Measurements from ENCODE around the gene MRC2. TPM values are rescaled to one million over a fixed set of nuclear protein-coding genes. Genes with fewer than 3 reads are reported as not detected.

MRC2 gene
- total RNA-seq, 2 experiments from 2014 or later: 6.2 to 8.9 TPM

DNA sequence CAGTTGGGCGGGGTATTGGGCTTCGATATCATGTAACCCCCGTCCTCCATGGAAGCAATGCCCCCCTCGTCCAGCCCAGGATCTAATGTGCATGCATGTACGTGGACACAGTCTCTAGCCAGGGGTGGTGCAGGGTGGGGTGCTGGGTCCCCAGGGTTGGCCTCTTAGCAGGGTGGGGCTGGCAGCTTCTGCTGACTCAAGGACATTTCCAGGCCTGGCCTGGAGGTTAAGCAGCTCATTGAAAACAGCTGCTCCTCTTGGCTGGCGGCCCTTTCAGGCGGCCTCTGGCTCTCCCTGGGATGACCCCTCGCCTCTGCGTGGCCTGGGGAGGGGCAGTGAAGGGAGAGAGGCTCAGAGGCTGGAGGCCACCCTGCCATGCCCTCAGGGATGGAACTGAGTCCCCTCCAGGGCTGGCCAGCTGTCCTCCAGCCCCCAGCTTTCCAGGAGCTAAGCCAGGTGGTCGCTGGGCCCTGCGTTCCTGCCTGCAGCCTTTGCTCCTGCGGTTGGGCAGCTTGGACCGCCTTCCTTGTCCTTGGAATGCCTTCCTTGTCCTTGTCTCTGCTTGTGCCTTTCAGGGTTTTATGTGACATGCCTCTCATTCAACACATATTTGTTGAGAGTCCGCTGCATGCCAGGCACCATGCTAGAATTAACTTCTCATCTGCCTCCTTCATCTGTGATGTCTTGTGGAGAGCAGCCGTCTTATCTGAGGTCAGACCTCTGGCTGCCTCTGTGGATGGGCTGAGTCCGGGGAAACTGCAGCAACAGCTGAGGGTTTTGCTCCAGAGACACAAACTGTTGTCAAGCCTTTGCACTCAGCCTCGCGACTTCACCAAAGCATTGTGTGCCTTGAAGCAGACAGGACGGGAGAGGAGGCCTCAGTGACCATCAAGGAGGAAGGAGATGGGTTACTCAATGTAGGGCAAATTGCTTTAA, 26.6 kb downstream of the MRC2 start:
- Mint-ChIP-seq H3K27ac (no peak overlapping the region), H3K4me3 (no peak overlapping the region), H3K36me3 (ENCODE audit: low read depth) (no peaks in the 10 kb centered on the region), H3K4me1 (peaks cover 27% of the 10 kb centered on the region), H3K27me3 (peaks cover 37% of the 10 kb centered on the region), H3K9me3 (no peaks in the 10 kb centered on the region)
- ChIA-PET POLR2A (interaction anchor here (0.7 to 1.4 kb wide), 2 partner anchors 34 to 91 kb away, joined by 3 to 4 read pairs; no protein-coding TSS in a partner anchor), CTCF (interaction anchor here (1.3 kb wide), 1 partner anchor 19 kb away, joined by 3 read pairs; no protein-coding TSS in a partner anchor)
- DNase-seq: no peak

DNA sequence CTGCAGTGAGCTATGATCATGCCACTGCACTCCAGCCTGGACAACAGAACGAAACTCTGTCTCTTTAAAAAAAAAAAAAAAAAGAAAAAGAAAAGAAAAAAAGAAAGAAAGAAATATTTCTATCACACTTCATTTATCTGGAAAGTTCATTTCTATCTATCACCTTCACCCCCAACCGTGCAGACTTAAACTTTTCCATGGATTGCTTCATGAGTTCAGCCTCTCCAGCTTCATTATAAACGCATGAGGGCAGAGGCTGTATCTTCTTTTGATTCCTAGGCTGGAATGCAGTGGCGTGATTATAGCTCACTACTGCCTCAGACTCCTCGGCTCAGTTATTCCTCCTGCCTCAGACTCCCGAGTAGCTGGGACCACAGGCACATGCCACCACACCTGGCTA, 28.2 kb downstream of the MRC2 start:
- ChIA-PET CTCF (no interaction called here), POLR2A (no interaction called here)

DNA sequence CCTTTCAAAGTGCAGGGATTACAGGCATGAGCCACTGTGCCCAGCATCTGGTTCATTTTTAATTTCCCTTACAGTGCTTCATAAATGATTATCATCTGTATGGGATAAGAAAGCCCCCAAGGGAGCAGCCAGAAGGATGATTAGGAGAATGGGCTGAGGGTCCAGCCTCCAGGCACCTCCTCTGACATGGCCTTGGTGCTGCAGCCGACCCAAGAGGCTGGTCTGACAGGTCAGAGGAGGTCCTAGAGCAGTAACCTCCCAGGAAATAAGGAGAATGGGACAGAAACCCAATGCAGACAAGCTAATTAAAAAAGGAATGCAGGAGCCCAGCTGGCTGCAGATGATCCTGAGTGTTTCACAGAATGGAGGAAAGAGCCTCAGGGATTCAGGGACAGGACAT, 29.0 kb downstream of the MRC2 start:
- Mint-ChIP-seq H3K36me3 (ENCODE audit: low read depth) (peaks cover 4% of the 10 kb centered on the region), H3K27me3 (peaks cover 36% of the 10 kb centered on the region)
- CTCF ChIA-PET: no interaction called here

More for the DNA sequence above, 28.2 kb downstream of the MRC2 start:
- H3K27ac Mint-ChIP-seq: no peak overlapping the region
- no peaks in the 10 kb centered on the region for H3K36me3 Mint-ChIP-seq (ENCODE audit: low read depth)
- DNase-seq: no peak
- no peak overlapping the region for H3K4me3 Mint-ChIP-seq
- H3K4me1 Mint-ChIP-seq: peaks cover 27% of the 10 kb centered on the region
- peaks cover 2% of the 10 kb centered on the region for H3K9me3 Mint-ChIP-seq
- H3K27me3 Mint-ChIP-seq: peaks cover 35% of the 10 kb centered on the region

DNA sequence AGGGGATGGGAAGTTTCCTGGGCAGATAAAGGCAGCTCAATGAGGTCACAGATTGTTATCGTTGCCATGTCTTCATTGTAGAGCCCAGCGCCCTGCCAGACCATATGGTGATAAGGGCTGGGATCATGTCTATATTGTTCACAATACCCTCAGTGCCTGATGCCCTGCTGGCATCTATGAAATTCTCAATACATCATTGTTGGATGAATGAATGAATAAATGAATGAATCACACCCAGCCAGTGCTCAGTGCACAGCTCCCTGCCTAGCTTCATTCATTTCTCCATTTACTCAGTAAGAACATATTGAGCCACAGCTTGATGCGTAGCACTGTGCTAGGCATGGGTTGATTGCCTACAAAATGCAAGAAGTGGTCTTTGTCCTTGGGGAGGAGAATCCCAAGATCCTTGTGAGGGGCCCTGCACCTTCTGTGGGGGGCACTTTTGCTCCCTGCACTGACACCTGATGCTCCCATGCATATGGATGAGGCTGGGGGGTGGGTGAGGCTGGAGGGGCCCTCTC, 29.7 kb downstream of the MRC2 start:
- Mint-ChIP-seq H3K4me3 (no peak overlapping the region), H3K27ac (no peak overlapping the region), H3K36me3 (ENCODE audit: low read depth) (peaks cover 5% of the 10 kb centered on the region), H3K4me1 (peaks cover 21% of the 10 kb centered on the region), H3K27me3 (peaks cover 30% of the 10 kb centered on the region), H3K9me3 (peaks cover 10% of the 10 kb centered on the region)
- POLR2A ChIA-PET: no interaction called here
- no peak for DNase-seq
- CTCF ChIA-PET: no interaction called here

More for the DNA sequence above, 29.0 kb downstream of the MRC2 start:
- POLR2A ChIA-PET: no interaction called here
- H3K4me3 Mint-ChIP-seq: no peak overlapping the region
- H3K27ac Mint-ChIP-seq: no peak overlapping the region
- no peak for DNase-seq
- H3K4me1 Mint-ChIP-seq: peaks cover 27% of the 10 kb centered on the region
- peaks cover 10% of the 10 kb centered on the region for H3K9me3 Mint-ChIP-seq

DNA sequence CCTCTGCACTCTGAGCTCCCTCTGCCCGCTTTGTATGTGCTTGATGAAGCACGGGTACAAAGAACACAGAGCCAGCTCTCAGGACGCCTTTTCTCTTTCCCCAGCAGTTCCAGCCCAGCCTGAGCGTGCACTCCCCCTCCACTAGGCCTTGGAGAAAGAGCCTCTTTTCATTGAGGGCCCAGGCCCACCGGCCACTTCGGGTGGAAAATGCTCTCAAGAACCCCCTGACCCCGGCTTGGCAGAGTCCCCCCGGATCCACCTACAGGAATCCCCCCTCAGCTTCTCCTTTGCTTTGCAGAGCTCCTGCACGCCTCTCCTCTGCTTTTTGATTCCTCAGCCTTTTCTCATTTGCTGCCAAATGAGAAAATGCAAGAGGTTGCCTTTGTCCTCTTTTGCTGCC, 30.2 kb downstream of the MRC2 start:
- no peak overlapping the region for H3K27ac Mint-ChIP-seq
- no peak overlapping the region for H3K4me3 Mint-ChIP-seq
- POLR2A ChIA-PET: no interaction called here
- H3K36me3 Mint-ChIP-seq (ENCODE audit: low read depth): peaks cover 5% of the 10 kb centered on the region
- H3K9me3 Mint-ChIP-seq: peaks cover 10% of the 10 kb centered on the region
- DNase-seq: no peak
- CTCF ChIA-PET: no interaction called here
- peaks cover 16% of the 10 kb centered on the region for H3K4me1 Mint-ChIP-seq
- H3K27me3 Mint-ChIP-seq: peaks cover 26% of the 10 kb centered on the region

DNA sequence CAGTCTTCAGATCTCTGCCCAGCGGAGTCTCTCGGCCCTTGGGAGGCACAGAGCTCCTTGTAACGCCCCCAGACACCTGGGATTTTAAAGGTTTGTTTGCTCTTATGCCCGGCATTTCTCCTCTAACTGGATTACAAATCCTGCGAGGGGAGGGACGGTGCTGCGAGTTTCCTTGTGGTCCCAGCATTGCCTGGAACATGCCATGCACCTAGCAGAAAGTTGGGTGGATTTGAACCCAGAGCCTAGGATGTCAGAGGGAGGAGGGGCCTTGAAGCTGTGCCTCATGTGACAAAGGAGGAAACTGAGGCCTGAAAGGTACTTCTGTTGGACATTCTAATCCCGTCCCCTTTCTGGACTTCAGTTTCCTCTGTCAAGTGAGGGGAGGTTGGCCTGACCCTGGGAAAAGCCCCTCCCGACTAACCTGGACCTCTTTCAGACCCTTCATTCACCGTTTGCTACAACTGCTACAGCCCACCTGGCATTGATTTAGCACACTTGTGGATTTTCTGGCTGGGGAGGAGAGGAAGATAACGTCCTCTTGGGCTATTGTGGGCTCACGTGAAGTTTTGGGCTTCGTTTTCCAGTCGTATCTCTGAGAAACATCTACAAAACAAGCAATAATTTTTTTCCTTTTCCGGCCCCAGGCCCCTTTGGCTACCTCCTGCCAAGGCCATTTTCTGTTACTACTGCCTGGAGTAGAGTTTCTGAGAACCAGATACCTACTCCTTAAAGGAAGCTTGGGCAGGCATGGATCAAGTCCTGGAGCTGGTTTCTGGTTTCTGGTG, 30.9 kb downstream of the MRC2 start:
- H3K4me3 Mint-ChIP-seq: no peak overlapping the region
- POLR2A ChIA-PET: no interaction called here

DNA sequence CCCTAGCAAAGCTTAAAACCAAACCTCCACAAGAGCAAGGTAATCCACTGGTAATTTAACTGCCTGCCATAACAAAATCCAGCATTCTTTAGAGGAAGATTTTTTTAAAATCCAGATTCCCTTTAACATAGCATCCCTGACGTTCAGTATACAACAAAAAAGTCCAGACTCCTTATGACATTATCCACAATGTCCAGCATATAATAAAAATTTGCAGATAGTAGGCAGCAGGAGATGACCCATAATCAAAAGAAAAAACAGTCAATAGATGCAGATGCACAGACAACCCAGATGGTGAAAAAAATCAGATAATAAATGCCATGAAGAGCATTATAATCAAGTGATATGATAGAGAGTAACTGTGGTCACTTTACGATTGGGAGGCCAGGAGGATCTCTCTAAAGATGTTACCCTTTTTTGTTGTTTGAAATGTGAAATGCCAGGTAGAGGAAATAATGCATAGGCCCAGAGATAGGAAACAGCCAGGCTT, 33.2 kb downstream of the MRC2 start:
- H3K4me1 Mint-ChIP-seq: no peaks in the 10 kb centered on the region
- ChIA-PET POLR2A (no interaction called here), CTCF (no interaction called here)
- no peak overlapping the region for H3K27ac Mint-ChIP-seq
- H3K36me3 Mint-ChIP-seq (ENCODE audit: low read depth): peaks cover 5% of the 10 kb centered on the region
- H3K27me3 Mint-ChIP-seq: peaks cover 15% of the 10 kb centered on the region
- no peak overlapping the region for H3K4me3 Mint-ChIP-seq
- H3K9me3 Mint-ChIP-seq: peaks cover 10% of the 10 kb centered on the region
- DNase-seq: no peak

More for the DNA sequence above, 30.9 kb downstream of the MRC2 start:
- DNase-seq: no peak
- Mint-ChIP-seq H3K9me3 (peaks cover 10% of the 10 kb centered on the region), H3K4me1 (peaks cover 10% of the 10 kb centered on the region), H3K36me3 (ENCODE audit: low read depth) (peaks cover 5% of the 10 kb centered on the region), H3K27me3 (peaks cover 26% of the 10 kb centered on the region), H3K27ac (no peak overlapping the region)
- CTCF ChIA-PET: no interaction called here

DNA sequence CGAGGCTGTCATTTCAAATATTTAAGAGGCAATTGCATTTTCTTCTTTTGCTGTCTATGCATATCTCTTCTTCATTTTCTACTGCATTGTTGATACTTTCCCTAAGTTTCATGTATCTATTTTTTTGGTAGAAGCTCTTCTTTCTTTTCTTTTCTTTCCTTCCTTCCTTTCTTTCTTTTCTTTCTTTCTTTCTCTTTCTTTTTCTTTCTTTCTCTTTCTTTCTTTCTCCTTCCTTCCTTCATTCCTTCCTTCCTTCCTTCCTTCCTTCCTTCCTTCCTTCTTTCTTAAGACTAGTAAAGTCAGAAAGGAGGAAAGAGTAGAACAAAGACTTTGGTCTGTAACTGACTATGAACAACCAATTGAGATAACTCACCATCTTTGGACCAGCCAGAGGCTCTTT, 33.9 kb downstream of the MRC2 start:
- no peak for DNase-seq
- CTCF ChIA-PET: interaction anchor here (0.9 kb wide), 1 partner anchor 46 kb away, joined by 3 read pairs; no protein-coding TSS in a partner anchor
- Mint-ChIP-seq H3K27ac (no peak overlapping the region), H3K36me3 (ENCODE audit: low read depth) (peaks cover 5% of the 10 kb centered on the region), H3K9me3 (peaks cover 10% of the 10 kb centered on the region), H3K4me1 (no peaks in the 10 kb centered on the region), H3K27me3 (peaks cover 14% of the 10 kb centered on the region), H3K4me3 (no peak overlapping the region)
- POLR2A ChIA-PET: no interaction called here

DNA sequence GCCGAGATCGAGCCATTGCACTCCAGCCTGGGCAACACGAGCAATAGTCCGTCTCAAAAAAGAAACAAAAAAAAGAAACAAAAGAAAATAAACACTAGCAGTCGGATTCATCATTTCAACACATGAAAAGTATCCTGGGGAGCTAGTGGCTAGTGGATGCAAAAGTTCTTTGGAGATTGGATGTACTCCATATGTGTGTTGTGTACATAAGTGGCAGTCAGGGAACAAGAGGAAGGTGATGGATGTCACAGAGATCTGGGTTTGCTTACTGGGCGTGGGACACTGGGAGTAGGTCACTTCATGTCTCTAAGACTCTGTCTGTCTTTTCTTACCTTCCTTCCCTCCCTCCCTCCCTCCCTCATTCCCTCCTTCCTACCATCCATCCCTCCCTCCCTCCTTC, 35.4 kb downstream of the MRC2 start:
- Mint-ChIP-seq H3K27ac (no peak overlapping the region), H3K4me1 (no peaks in the 10 kb centered on the region), H3K27me3 (peaks cover 14% of the 10 kb centered on the region), H3K36me3 (ENCODE audit: low read depth) (peaks cover 5% of the 10 kb centered on the region), H3K9me3 (peaks cover 10% of the 10 kb centered on the region), H3K4me3 (no peak overlapping the region)
- POLR2A ChIA-PET: no interaction called here
- no peak for DNase-seq
- CTCF ChIA-PET: interaction anchor here (1.0 kb wide), 1 partner anchor 9 kb away, joined by 3 read pairs; no protein-coding TSS in a partner anchor

DNA sequence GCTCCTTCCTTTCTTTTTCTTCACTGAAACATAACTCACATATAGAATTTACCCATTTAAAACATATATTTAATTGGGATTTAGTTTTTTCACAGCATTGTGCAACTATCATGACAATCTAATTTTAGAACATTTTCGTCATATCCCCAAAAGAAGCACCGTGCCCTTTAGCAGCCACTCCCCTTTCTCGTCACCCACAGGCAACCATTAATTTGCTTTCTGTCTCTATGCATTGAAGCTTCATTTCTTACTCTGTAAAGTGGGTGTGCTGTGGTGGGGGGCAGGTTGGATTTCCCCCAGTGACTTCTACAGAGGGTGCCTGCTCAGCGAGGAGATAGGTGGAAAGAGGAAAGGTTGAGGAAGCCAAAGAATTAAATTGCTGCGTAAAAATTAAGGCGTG, 35.8 kb downstream of the MRC2 start:
- ChIA-PET CTCF (interaction anchor here (1.0 kb wide), 1 partner anchor 9 kb away, joined by 3 read pairs; no protein-coding TSS in a partner anchor), POLR2A (no interaction called here)
- H3K36me3 Mint-ChIP-seq (ENCODE audit: low read depth): peaks cover 5% of the 10 kb centered on the region

DNA sequence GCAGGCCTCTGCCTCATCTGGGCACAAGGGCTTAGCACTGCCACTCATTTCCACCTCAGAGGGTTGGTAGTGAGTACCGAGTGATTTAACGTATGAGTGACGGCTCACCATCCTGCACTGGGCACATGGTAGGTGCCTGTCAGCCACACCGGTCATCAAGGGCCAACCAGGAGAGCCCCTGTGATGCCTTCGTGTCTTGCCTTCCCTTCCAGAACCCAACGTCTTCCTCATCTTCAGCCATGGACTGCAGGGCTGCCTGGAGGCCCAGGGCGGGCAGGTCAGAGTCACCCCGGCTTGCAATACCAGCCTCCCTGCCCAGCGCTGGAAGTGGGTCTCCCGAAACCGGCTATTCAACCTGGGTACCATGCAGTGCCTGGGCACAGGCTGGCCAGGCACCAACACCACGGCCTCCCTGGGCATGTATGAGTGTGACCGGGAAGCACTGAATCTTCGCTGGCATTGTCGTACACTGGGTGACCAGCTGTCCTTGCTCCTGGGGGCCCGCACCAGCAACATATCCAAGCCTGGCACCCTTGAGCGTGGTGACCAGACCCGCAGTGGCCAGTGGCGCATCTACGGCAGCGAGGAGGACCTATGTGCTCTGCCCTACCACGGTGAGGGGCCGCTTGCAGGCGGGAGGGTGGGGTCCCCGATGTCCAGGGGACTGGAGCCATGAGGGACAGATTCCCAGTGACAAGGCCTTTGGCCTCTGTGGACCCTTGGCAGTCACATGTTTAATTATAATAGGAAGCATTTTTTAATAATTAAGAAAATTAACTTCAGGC, 37.1 kb downstream of the MRC2 start:
- CTCF ChIA-PET: no interaction called here
- DNase-seq: no peak

More for the DNA sequence above, 35.8 kb downstream of the MRC2 start:
- Mint-ChIP-seq H3K9me3 (peaks cover 10% of the 10 kb centered on the region), H3K27me3 (peaks cover 14% of the 10 kb centered on the region), H3K4me3 (no peak overlapping the region), H3K4me1 (no peaks in the 10 kb centered on the region), H3K27ac (no peak overlapping the region)
- no peak for DNase-seq

DNA sequence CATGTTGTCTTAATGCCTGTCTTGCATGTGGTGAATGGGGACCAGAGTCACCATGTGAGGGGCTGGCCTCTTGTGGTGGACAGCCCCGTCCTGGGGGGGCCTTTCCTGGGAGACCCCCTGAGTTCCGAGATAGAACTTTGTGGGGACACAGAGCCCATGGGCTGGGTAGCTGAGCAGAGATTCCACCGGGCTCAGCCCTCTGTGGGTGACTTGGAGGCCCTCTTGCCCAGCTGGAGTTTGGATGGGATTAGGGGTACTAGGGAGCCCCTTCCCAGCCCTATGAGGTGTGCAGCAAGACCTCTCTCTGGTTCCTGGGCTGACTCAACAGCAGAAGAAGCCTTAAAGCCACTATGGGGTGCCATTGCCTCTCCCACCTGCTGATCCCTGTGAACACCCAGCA, 38.1 kb downstream of the MRC2 start:
- Mint-ChIP-seq H3K4me1 (no peaks in the 10 kb centered on the region), H3K36me3 (ENCODE audit: low read depth) (peaks cover 5% of the 10 kb centered on the region), H3K4me3 (no peak overlapping the region), H3K9me3 (peaks cover 9% of the 10 kb centered on the region), H3K27ac (no peak overlapping the region), H3K27me3 (peaks cover 8% of the 10 kb centered on the region)
- CTCF ChIA-PET: no interaction called here
- POLR2A ChIA-PET: no interaction called here
- DNase-seq: no peak

More for the DNA sequence above, 37.1 kb downstream of the MRC2 start:
- POLR2A ChIA-PET: no interaction called here
- Mint-ChIP-seq H3K9me3 (peaks cover 10% of the 10 kb centered on the region), H3K27ac (no peak overlapping the region), H3K27me3 (peaks cover 14% of the 10 kb centered on the region), H3K4me1 (no peaks in the 10 kb centered on the region), H3K36me3 (ENCODE audit: low read depth) (peaks cover 5% of the 10 kb centered on the region), H3K4me3 (no peak overlapping the region)

Measured in activated CD4-positive, alpha-beta memory T cell treated with anti-CD3 and anti-CD28 coated beads, Interleukin-2, amount 10 ng/mL, durations not matched to agents 7 days and 5 days (primary cell).